Ishikawa (cell line): Measurements from ENCODE around the gene ACTR6.

Experiments used
- CEBPB ChIP-seq: IDR thresholded peaks from 2 replicates; pipeline ENCODE4 v1.6.1; 2012
- CREB1 ChIP-seq: IDR thresholded peaks from 2 replicates; pipeline ENCODE4 v1.6.1; 2012; ENCODE audit warnings: low read depth
- EGR1 ChIP-seq: IDR thresholded peaks from 2 replicates; pipeline ENCODE4 v1.6.1; 2012
- EP300 ChIP-seq: IDR thresholded peaks from 2 replicates; pipeline ENCODE4 v1.6.1; 2012; ENCODE audit warnings: borderline replicate concordance
- FOXM1 ChIP-seq: IDR thresholded peaks from 2 replicates; pipeline ENCODE4 v1.6.1; 2012; ENCODE audit warnings: low read depth, borderline replicate concordance
- RAD21 ChIP-seq: IDR thresholded peaks from 2 replicates; pipeline ENCODE4 v1.6.1; 2012; ENCODE audit warnings: low read depth
- REST ChIP-seq: IDR thresholded peaks from 2 replicates; pipeline ENCODE4 v1.6.1; 2012; ENCODE audit warnings: low read depth, mild to moderate bottlenecking
- TAF1 ChIP-seq: IDR thresholded peaks from 2 replicates; pipeline ENCODE4 v1.6.1; 2012; ENCODE audit warnings: low read depth, mild to moderate bottlenecking
- TCF12 ChIP-seq: IDR thresholded peaks from 2 replicates; pipeline ENCODE4 v1.6.1; 2012; ENCODE audit warnings: low read depth
- YY1 ChIP-seq: IDR thresholded peaks from 2 replicates; pipeline ENCODE4 v1.6.1; 2012; ENCODE audit warnings: low read depth
- ZBTB7A ChIP-seq: IDR thresholded peaks from 2 replicates; pipeline ENCODE4 v1.6.1; 2012; ENCODE audit warnings: low read depth
- TF ChIP-seq, protein P1 (sequence below): IDR thresholded peaks from 2 replicates; pipeline ENCODE4 v1.6.1; 2012

- TF ChIP-seq EGR1 (no peak), REST (no peak), TAF1 (peak; percentile 68), ZBTB7A (peak; percentile 66; the same call in 1 of the 2 replicates), EP300 (peak; percentile 51; the same call in 1 of the 2 replicates), RAD21 (no peak; the same call in 1 of the 2 replicates), TCF12 (peak; percentile 46; the same call in 1 of the 2 replicates), CREB1 (no peak), YY1 (peak; percentile 46), FOXM1 (no peak), CEBPB (no peak)
- TF ChIP-seq, protein P1, sequence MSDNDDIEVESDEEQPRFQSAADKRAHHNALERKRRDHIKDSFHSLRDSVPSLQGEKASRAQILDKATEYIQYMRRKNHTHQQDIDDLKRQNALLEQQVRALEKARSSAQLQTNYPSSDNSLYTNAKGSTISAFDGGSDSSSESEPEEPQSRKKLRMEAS = peak; percentile 48
These were observed 1.1 kb upstream of the ACTR6 start for GRCh38 chr12:100199347-100200149.
